GM18507 (cell line): ENCODE data around the gene AGPAT3.

Experiments used
- DNase-seq: peaks from one replicate; pipeline ENCODE4 v3.0.0; 2011; ENCODE audit warnings: low read depth; ENCODE audit not compliant: insufficient read length; ENCODE audit errors: extremely low spot score
- FAIRE-seq: peaks from 2 replicates; lab custom pipeline; 2011; peaks lifted over from hg19 to GRCh38; lab: Jason Lieb, UNC

AGPAT3 gene

DNA sequence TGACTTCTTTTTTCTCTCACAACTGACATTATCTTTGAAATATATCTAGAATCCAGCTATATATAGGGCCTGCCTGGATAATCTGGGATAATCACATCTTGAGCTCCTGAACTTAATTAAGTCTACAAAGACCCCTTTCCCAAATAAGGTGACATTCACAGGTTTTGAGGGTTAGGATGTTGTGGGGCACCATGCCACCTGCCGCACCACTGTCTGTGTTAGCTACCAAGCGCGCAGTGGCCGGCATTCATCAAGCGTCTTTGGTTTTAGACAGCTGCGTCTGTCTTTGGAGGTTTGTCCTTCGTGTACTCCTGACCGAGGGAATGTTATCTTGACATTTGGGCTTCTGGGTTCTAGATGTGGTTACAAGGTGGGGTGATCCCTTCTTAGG is 154.5 kb downstream of the AGPAT3 start:
- no peak for FAIRE-seq

DNA sequence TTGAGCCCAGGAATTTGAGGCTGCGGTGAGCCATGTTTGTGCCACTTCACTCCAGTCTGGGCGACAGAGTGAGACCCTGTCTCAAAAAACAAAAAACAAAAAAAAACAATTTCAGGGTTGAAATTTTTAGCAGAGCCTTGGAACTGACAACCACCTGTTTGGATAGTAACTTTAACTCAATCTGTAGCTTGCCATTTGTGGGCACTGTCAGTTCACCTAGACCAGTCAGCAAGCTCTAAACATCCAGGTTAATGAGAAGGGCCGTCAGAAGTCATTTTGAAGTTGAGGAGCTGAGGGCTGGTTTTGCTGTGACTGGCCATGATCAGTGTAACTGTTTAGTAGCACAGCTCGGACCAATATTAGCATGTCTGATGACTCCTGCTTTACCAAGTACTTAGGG is 155.5 kb downstream of the AGPAT3 start:
- no peak for FAIRE-seq
- no peak for DNase-seq

More for the DNA sequence above, 154.5 kb downstream of the AGPAT3 start:
- DNase-seq, result no peak

GRCh38 chr21:44021064-44021463 is 156.0 kb downstream of the AGPAT3 start:
- no peak for DNase-seq
- FAIRE-seq, result no peak

DNA sequence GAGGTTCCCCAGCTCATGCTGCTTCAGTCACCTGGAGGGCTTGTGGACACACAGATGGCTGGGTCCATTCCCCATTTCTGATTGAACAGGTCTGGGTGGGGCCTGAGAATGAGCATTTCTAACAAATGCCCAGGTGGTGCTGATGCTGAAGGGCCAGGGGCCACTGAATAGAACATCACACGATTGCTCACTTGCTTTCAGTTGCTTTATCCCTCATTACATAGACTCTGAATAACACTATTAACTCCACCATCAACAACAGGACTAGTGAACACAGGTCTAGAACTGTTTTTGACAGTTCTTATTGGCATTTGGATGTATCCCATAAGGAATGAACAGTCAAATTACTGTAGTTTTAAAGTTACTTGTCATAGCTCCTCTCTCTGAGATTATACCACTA is 159.2 kb downstream of the AGPAT3 start:
- DNase-seq, result no peak
- no peak for FAIRE-seq

DNA sequence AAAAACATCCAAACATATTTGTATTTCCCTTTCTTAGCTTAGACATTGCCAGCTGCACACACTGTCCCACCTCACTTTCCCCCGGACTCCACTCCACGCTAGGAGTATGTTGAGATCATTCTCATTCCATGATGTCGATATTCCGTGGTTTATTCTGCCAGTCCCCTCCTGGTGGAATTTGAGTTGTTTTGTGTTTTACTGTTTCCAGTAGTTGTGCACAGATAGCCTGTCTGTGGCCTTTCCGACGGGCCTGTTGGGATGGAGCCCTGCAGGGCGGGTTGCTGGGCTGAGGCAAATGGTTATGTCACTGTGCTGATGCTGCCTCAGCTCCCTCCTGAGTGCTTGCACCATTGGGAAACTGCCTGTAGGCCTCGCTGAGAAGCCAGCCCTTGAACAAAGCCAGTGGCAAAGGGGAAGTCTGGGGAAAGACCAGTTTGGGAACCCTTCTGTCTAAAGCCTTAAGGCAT is 159.9 kb downstream of the AGPAT3 start:
- FAIRE-seq, result no peak
- DNase-seq, result no peak

GRCh38 chr21:44027607-44028286 is 162.7 kb downstream of the AGPAT3 start:
- FAIRE-seq, result no peak
- DNase-seq, result no peak

GRCh38 chr21:44028287-44028659 is 163.2 kb downstream of the AGPAT3 start:
- DNase-seq, result no peak
- no peak for FAIRE-seq

- DNase-seq, result no peak
- FAIRE-seq, result no peak
Measured at GRCh38 chr21:44029460-44030087, 164.6 kb downstream of the AGPAT3 start.

- no peak for FAIRE-seq
Measured at GRCh38 chr21:44035244-44035643, 170.2 kb downstream of the AGPAT3 start.

More at GRCh38 chr21:44035244-44035643, 170.2 kb downstream of the AGPAT3 start:
- no peak for DNase-seq
